ENCODE data around the gene SLC37A1.
A peak's percentile ranks its signal among the peaks of the same experiment; 100 is the strongest.

The SLC37A1 gene

DNA sequence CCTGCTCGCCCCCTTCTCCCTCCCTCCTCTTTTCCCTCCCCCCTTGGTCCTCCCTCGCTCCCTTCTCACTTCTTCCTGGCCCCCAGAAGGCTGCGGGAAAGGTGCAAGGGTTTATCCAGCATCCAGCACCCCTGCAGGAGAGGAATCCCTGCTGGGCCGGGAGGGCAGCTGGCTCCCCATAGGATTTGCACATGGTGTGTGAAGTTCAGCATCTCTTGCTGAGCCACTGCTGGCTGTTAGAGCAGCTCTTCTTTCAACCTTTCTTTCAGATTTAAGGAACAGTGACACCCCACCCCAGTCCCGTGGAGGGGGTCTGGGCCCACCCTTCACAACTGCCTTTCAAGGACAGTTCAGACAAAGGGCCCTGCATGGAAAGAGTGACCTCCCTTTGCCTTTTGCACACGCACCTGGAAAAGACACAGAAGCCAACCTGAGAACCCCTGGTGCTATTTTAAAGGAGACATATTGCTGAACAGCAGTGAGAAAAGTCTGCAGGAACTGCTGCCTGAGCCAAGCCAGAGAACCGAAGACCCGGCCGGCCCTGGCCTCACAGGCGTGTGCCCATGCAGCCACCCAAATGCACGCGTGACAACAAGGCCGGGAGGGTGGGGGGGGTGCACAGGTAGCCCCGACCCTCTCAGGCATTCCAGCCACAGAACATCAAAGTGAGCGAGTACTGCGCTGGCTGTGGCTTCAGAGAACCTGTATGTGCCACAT lies 66.6 kb downstream of the SLC37A1 start:
- Histone ChIP-seq H3K4me2 (ENCODE audit: low read length, poor library complexity, severe bottlenecking) (no peak overlapping the region), H3K23ac (ENCODE audit: low read length in 2 of 2) (no peak overlapping the region), H3K4me3 (ENCODE audit: insufficient read depth in 1 of 2, low read depth in 1 of 2, low read length in 2 of 2) (no peak overlapping the region), H2BK15ac (ENCODE audit: low read depth, poor library complexity, severe bottlenecking) (no peak overlapping the region), H3K36me3 (ENCODE audit: control insufficient read depth in 1 of 2, insufficient read depth in 2 of 2, low read depth in 1 of 2, low read length in 2 of 2) (peaks cover 0 to 41% of the 10 kb centered on the region in 2 experiments), H2BK5ac (ENCODE audit: low read depth, low read length, poor library complexity, severe bottlenecking) (no peak overlapping the region), H3K4ac (ENCODE audit: low read depth in 1 of 2, low read length in 2 of 2) (no peak overlapping the region), H3K9ac (ENCODE audit: low read length) (no peak overlapping the region), H3K4me1 (ENCODE audit: control insufficient read depth, insufficient read depth, low read depth, low read length) (peaks cover 3% of the 10 kb centered on the region), H3K9me3 (ENCODE audit: control insufficient read depth, low read length) (peaks cover 21% of the 10 kb centered on the region), H3K27me3 (ENCODE audit: control insufficient read depth in 1 of 2, insufficient read depth in 1 of 2, low read length in 2 of 2) (peaks cover 5 to 26% of the 10 kb centered on the region in 2 experiments), H2AFZ (ENCODE audit: low read depth, low read length) (no peak overlapping the region), H4K91ac (ENCODE audit: low read length) (no peak overlapping the region), H2BK120ac (ENCODE audit: low read depth, low read length) (no peak overlapping the region), H2BK12ac (ENCODE audit: low read length in 2 of 2) (no peak overlapping the region), H3K27ac (ENCODE audit: low read length, poor library complexity, severe bottlenecking) (no peak overlapping the region), H4K8ac (ENCODE audit: low read length) (no peak overlapping the region), H3K79me1 (replicated peaks; ENCODE audit: low read length, poor library complexity, severe bottlenecking) (no peaks in the 10 kb centered on the region), H2AK5ac (ENCODE audit: low read length, severe bottlenecking) (no peak overlapping the region), H3K18ac (ENCODE audit: low read depth in 1 of 2, low read length in 2 of 2) (no peak overlapping the region), H3K14ac (ENCODE audit: low read length in 2 of 2) (no peak overlapping the region)
- no peak for DNase-seq
- WGBS, result 82% methylated on average over 16 of the region's 16 CpGs

- Histone ChIP-seq H3K9me3 (ENCODE audit: control insufficient read depth, low read length) (peaks cover 21% of the 10 kb centered on the region), H2BK12ac (ENCODE audit: low read length in 2 of 2) (no peak overlapping the region), H2BK120ac (ENCODE audit: low read depth, low read length) (no peak overlapping the region), H3K14ac (ENCODE audit: low read length in 2 of 2) (no peak overlapping the region), H2AK5ac (ENCODE audit: low read length, severe bottlenecking) (no peak overlapping the region), H4K91ac (ENCODE audit: low read length) (no peak overlapping the region), H3K27ac (ENCODE audit: low read length, poor library complexity, severe bottlenecking) (no peak overlapping the region), H3K4me2 (ENCODE audit: low read length, poor library complexity, severe bottlenecking) (no peak overlapping the region), H2AFZ (ENCODE audit: low read depth, low read length) (no peak overlapping the region), H3K4me1 (ENCODE audit: control insufficient read depth, insufficient read depth, low read depth, low read length) (peaks cover 3% of the 10 kb centered on the region), H3K79me1 (replicated peaks; ENCODE audit: low read length, poor library complexity, severe bottlenecking) (no peaks in the 10 kb centered on the region), H2BK5ac (ENCODE audit: low read depth, low read length, poor library complexity, severe bottlenecking) (no peak overlapping the region), H3K9ac (ENCODE audit: low read length) (no peak overlapping the region), H4K8ac (ENCODE audit: low read length) (no peak overlapping the region), H3K4ac (ENCODE audit: low read depth in 1 of 2, low read length in 2 of 2) (no peak overlapping the region), H3K36me3 (ENCODE audit: control insufficient read depth in 1 of 2, insufficient read depth in 2 of 2, low read depth in 1 of 2, low read length in 2 of 2) (peaks cover 0 to 38% of the 10 kb centered on the region in 2 experiments), H3K27me3 (ENCODE audit: control insufficient read depth in 1 of 2, insufficient read depth in 1 of 2, low read length in 2 of 2) (peaks cover 5 to 26% of the 10 kb centered on the region in 2 experiments), H3K18ac (ENCODE audit: low read depth in 1 of 2, low read length in 2 of 2) (no peak overlapping the region), H3K23ac (ENCODE audit: low read length in 2 of 2) (no peak overlapping the region), H2BK15ac (ENCODE audit: low read depth, poor library complexity, severe bottlenecking) (no peak overlapping the region), H3K4me3 (ENCODE audit: insufficient read depth in 1 of 2, low read depth in 1 of 2, low read length in 2 of 2) (no peak overlapping the region)
- 96% methylated on average over 13 of the region's 16 CpGs for whole genome bisulfite sequencing
- DNase-seq, result no peak
These were observed 67.2 kb downstream of the SLC37A1 start for GRCh38 chr21:42580793-42581321.

DNA sequence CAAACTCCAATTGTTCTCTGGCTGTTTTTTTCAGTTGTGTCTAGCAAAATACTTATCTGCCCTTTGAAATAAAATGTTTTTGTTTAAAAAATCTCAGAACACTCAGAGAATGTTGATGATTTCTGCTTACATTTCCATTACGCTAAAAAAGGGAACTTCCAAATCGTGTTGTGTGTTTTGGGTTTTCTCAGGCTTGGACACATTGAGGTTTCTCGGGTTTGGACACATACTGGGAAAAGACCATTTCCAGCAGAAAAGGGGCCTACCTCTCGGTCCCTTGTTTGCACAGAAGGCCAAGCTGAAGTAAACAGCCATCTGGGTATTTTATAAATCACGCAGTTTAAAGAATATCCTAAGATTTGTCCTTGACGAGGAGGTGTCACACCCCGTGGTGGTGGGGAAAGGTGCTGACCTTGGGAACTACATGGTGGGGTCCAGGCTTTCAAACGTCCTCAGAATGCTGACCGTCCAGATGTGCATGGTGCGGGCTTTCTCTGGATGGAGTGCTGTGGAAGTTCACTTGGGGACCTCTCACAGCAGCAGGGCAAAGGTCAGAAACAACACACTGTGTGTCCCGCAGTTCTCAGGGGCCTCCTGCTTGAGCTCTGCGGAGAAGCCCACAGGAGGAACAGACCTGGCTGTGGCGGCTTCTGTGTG lies 67.8 kb downstream of the SLC37A1 start:
- no peak overlapping the region for H2BK12ac ChIP-seq (ENCODE audit: low read length in 2 of 2)
- no peak overlapping the region for H2BK15ac ChIP-seq (ENCODE audit: low read depth, poor library complexity, severe bottlenecking)
- H3K9me3 ChIP-seq (ENCODE audit: control insufficient read depth, low read length), result peaks cover 20% of the 10 kb centered on the region
- no peak overlapping the region for H3K9ac ChIP-seq (ENCODE audit: low read length)
- no peak overlapping the region for H4K91ac ChIP-seq (ENCODE audit: low read length)
- H3K79me1 ChIP-seq (replicated peaks; ENCODE audit: low read length, poor library complexity, severe bottlenecking), result no peaks in the 10 kb centered on the region
- WGBS, result 77% methylated on average over 13 of the region's 13 CpGs
- no peak overlapping the region for H3K4ac ChIP-seq (ENCODE audit: low read depth in 1 of 2, low read length in 2 of 2)
- no peak overlapping the region for H3K23ac ChIP-seq (ENCODE audit: low read length in 2 of 2)
- H3K14ac ChIP-seq (ENCODE audit: low read length in 2 of 2), result no peak overlapping the region
- H3K4me2 ChIP-seq (ENCODE audit: low read length, poor library complexity, severe bottlenecking), result no peak overlapping the region
- no peak overlapping the region for H2BK120ac ChIP-seq (ENCODE audit: low read depth, low read length)
- no peak overlapping the region for H3K27ac ChIP-seq (ENCODE audit: low read length, poor library complexity, severe bottlenecking)
- no peak overlapping the region for H3K18ac ChIP-seq (ENCODE audit: low read depth in 1 of 2, low read length in 2 of 2)
- H2BK5ac ChIP-seq (ENCODE audit: low read depth, low read length, poor library complexity, severe bottlenecking), result no peak overlapping the region
- H2AFZ ChIP-seq (ENCODE audit: low read depth, low read length), result no peak overlapping the region
- no peak overlapping the region for H4K8ac ChIP-seq (ENCODE audit: low read length)
- no peak for DNase-seq
- peaks cover 3% of the 10 kb centered on the region for H3K4me1 ChIP-seq (ENCODE audit: control insufficient read depth, insufficient read depth, low read depth, low read length)
- no peak overlapping the region for H3K4me3 ChIP-seq (ENCODE audit: insufficient read depth in 1 of 2, low read depth in 1 of 2, low read length in 2 of 2)
- no peak overlapping the region for H2AK5ac ChIP-seq (ENCODE audit: low read length, severe bottlenecking)
- peaks cover 5 to 26% of the 10 kb centered on the region in 2 experiments for H3K27me3 ChIP-seq (ENCODE audit: control insufficient read depth in 1 of 2, insufficient read depth in 1 of 2, low read length in 2 of 2)
- peaks cover 0 to 35% of the 10 kb centered on the region in 2 experiments for H3K36me3 ChIP-seq (ENCODE audit: control insufficient read depth in 1 of 2, insufficient read depth in 2 of 2, low read depth in 1 of 2, low read length in 2 of 2)

DNA sequence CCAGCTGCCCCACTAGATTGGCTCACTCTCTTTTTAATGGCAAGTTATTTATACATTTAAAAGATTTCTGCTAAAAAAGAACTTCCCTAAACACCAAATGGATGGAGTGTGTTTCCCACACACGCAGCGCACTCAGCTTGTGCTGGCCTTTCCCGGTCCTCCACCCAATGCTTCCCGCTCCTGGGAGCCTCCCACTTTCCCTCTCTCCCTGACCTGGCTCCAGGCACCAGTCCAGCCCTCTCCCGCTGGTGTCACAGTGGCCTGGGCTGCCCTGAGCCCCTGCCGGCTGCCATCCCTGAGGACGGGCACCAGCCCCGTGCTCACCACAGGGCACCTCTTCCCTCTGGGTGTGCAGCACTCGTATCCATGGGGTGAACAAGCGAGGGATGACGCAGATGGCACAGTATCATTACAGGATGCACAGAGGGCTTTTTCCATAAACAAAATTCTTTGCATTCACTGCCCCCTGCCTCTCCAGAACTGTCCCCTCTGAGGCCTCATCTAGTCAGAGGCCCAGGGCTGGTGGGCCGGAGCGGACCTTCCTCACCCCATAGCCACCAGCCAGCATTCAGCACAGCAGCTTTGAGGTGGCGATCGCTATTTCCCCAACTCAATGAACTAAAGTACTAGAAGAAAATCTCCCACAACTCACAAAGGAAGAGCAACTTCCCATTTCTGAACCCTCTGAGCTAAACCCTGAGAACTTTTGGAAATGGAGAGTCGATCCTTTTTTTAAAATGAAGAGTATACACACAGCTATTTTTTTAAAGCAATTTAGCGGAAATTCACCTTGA lies 68.5 kb downstream of the SLC37A1 start:
- peaks cover 3% of the 10 kb centered on the region for H3K4me1 ChIP-seq (ENCODE audit: control insufficient read depth, insufficient read depth, low read depth, low read length)
- H3K9me3 ChIP-seq (ENCODE audit: control insufficient read depth, low read length), result peaks cover 14% of the 10 kb centered on the region
- DNase-seq, result no peak
- H3K4me3 ChIP-seq (ENCODE audit: insufficient read depth in 1 of 2, low read depth in 1 of 2, low read length in 2 of 2), result no peak overlapping the region
- H3K79me1 ChIP-seq (replicated peaks; ENCODE audit: low read length, poor library complexity, severe bottlenecking), result no peaks in the 10 kb centered on the region
- no peak overlapping the region for H4K8ac ChIP-seq (ENCODE audit: low read length)
- no peak overlapping the region for H3K18ac ChIP-seq (ENCODE audit: low read depth in 1 of 2, low read length in 2 of 2)
- H3K36me3 ChIP-seq (ENCODE audit: control insufficient read depth in 1 of 2, insufficient read depth in 2 of 2, low read depth in 1 of 2, low read length in 2 of 2), result peaks cover 0 to 35% of the 10 kb centered on the region in 2 experiments
- H2AFZ ChIP-seq (ENCODE audit: low read depth, low read length), result no peak overlapping the region
- H3K27me3 ChIP-seq (ENCODE audit: control insufficient read depth in 1 of 2, insufficient read depth in 1 of 2, low read length in 2 of 2), result peaks cover 5 to 26% of the 10 kb centered on the region in 2 experiments
- H2BK120ac ChIP-seq (ENCODE audit: low read depth, low read length), result no peak overlapping the region
- H3K14ac ChIP-seq (ENCODE audit: low read length in 2 of 2), result no peak overlapping the region
- H3K23ac ChIP-seq (ENCODE audit: low read length in 2 of 2), result no peak overlapping the region
- H3K4ac ChIP-seq (ENCODE audit: low read depth in 1 of 2, low read length in 2 of 2), result no peak overlapping the region
- no peak overlapping the region for H2AK5ac ChIP-seq (ENCODE audit: low read length, severe bottlenecking)
- no peak overlapping the region for H2BK5ac ChIP-seq (ENCODE audit: low read depth, low read length, poor library complexity, severe bottlenecking)
- H3K9ac ChIP-seq (ENCODE audit: low read length), result no peak overlapping the region
- H4K91ac ChIP-seq (ENCODE audit: low read length), result peak overlapping the region; percentile 45
- no peak overlapping the region for H3K4me2 ChIP-seq (ENCODE audit: low read length, poor library complexity, severe bottlenecking)
- H2BK15ac ChIP-seq (ENCODE audit: low read depth, poor library complexity, severe bottlenecking), result no peak overlapping the region
- H2BK12ac ChIP-seq (ENCODE audit: low read length in 2 of 2), result no peak overlapping the region
- 91% methylated on average over 15 of the region's 17 CpGs for WGBS
- no peak overlapping the region for H3K27ac ChIP-seq (ENCODE audit: low read length, poor library complexity, severe bottlenecking)
